GM23338 (cell line): ENCODE data around the gene CLUH. TPM values are rescaled to one million over a fixed set of nuclear protein-coding genes. Genes with fewer than 3 reads are reported as not detected.

ENCODE experiments used
- microRNA counts: library from miRNA; unstranded; fragments of <30 nt; microRNA quantifications from one replicate; lab custom pipeline; 2017
- microRNA-seq: library from miRNA; unstranded; fragments of <30 nt; microRNA quantifications from one replicate; pipeline ENCODE4, GENCODE V29; 2017
- polyA plus RNA-seq: library from polyadenylated mRNA; unstranded; fragments of >200 nt; fragmentation: Nextera tagmentation; extraction: Ambion mirVana; gene quantifications from 2 replicates; pipeline ENCODE4 v1.2.1, GENCODE V29; 2016
- small RNA-seq: library from RNA; depleted of rRNA; stranded (forward); fragments of <200 nt; gene quantifications from one replicate; pipeline ENCODE3, GENCODE V24; 2014; ENCODE audit warnings: low replicate concordance
- total RNA-seq: library from RNA; depleted of rRNA; stranded (reverse); fragments of >200 nt; shearing (Covaris generic); gene quantifications from 2 replicates; pipeline ENCODE4 v1.2.3, GENCODE V29; 2014; rRNA removed

CLUH gene
- total and polyA plus RNA-seq, 2 experiments from 2014 or later = 23.5 to 90.0 TPM

MicroRNA genes within 50 kb of the gene (microRNA counts, 767-probe panel; counts per million panel counts)
- microRNA hsa-miR-1253 (lab: Ali Mortazavi, UCI) = not detected

Small RNAs within 50 kb of the gene (microRNA-seq; reads per million reads assigned to microRNA genes)
- gene MIR1253 = not detected
- gene MIR6776 = not detected

Small RNAs within 50 kb of the gene (small RNA-seq; reads per million reads assigned to genes)
- gene MIR1253 (not detected), gene MIR6776 (not detected), gene RN7SL608P (0.10 reads per million), gene hsa-mir-1253 (not detected)

Other genes with a start within 250 kb of the CLUH start
- 78.1 and 80.8 TPM in 2 replicates for gene METTL16, start 199.9 kb downstream of the CLUH start, total RNA-seq
- gene METTL16, start 199.9 kb downstream of the CLUH start, polyA plus RNA-seq = 39.5 and 40.1 TPM in 2 replicates
- gene PAFAH1B1, start 118.1 kb downstream of the CLUH start, total RNA-seq = 68.5 and 69.9 TPM in 2 replicates
- 71.7 and 84.4 TPM in 2 replicates for gene PAFAH1B1, start 118.1 kb downstream of the CLUH start, polyA plus RNA-seq
- gene CCDC92B, start 37.9 kb upstream of the CLUH start, total RNA-seq = 8.4 and 9.1 TPM in 2 replicates
- gene CCDC92B, start 37.9 kb upstream of the CLUH start, polyA plus RNA-seq = 4.8 and 5.7 TPM in 2 replicates
- 40.3 and 46.1 TPM in 2 replicates for gene RAP1GAP2, start 84.7 kb upstream of the CLUH start, total RNA-seq
- 17.8 and 18.6 TPM in 2 replicates for gene RAP1GAP2, start 84.7 kb upstream of the CLUH start, polyA plus RNA-seq